ENCODE results near the gene PAIP1. TPM values are rescaled to one million over a fixed set of nuclear protein-coding genes. Genes with fewer than 3 reads are reported as not detected.

PAIP1 gene
- total RNA-seq, 1 donor from 2014 or later: 101 TPM

GRCh38 chr5:43592363-43592762, 35.5 kb upstream of the PAIP1 start:
- FAIRE-seq (no peak), DNase-seq (ENCODE audit: low read depth) (no peak)
- H3K27ac Mint-ChIP-seq (ENCODE audit: unreplicated experiment): no peak overlapping the region

GRCh38 chr5:43590700-43591099, 33.8 kb upstream of the PAIP1 start:
- Histone ChIP-seq H3K27ac (ENCODE audit: low read depth, low read length) (no peak overlapping the region), H3K79me2 (ENCODE audit: insufficient read depth, low read length) (no peaks in the 10 kb centered on the region), H2AFZ (ENCODE audit: low read depth, low read length) (no peak overlapping the region), H3K36me3 (ENCODE audit: insufficient read depth, low read length) (no peaks in the 10 kb centered on the region), H3K4me1 (ENCODE audit: insufficient read depth, low read length) (no peaks in the 10 kb centered on the region), H4K20me1 (ENCODE audit: insufficient read depth, low read length) (no peaks in the 10 kb centered on the region), H3K9ac (ENCODE audit: low read length) (no peak overlapping the region), H3K27me3 (ENCODE audit: insufficient read depth, low read length) (no peaks in the 10 kb centered on the region), H3K4me3 (ENCODE audit: insufficient read depth, low read depth, low read length) (no peak overlapping the region), H3K9me3 (ENCODE audit: insufficient read depth, low read depth, low read length) (no peaks in the 10 kb centered on the region), H3K4me2 (ENCODE audit: low read length) (no peak overlapping the region)
- DNase-seq (ENCODE audit: low read depth) (no peak), FAIRE-seq (no peak)
- Mint-ChIP-seq H3K4me3 (ENCODE audit: unreplicated experiment) (no peak overlapping the region), H3K4me1 (ENCODE audit: low read depth, unreplicated experiment) (no peaks in the 10 kb centered on the region), H3K36me3 (ENCODE audit: low read depth, unreplicated experiment) (peaks cover 2% of the 10 kb centered on the region), H3K27me3 (ENCODE audit: low read depth, unreplicated experiment) (no peaks in the 10 kb centered on the region), H3K9me3 (ENCODE audit: unreplicated experiment) (no peaks in the 10 kb centered on the region), H3K27ac (ENCODE audit: unreplicated experiment) (no peak overlapping the region)
- TF ChIP-seq EZH2 (IDR thresholded peaks at IDR 0.05; ENCODE audit: insufficient read depth, low read length): no peak
- TF ChIP-seq, protein P1, sequence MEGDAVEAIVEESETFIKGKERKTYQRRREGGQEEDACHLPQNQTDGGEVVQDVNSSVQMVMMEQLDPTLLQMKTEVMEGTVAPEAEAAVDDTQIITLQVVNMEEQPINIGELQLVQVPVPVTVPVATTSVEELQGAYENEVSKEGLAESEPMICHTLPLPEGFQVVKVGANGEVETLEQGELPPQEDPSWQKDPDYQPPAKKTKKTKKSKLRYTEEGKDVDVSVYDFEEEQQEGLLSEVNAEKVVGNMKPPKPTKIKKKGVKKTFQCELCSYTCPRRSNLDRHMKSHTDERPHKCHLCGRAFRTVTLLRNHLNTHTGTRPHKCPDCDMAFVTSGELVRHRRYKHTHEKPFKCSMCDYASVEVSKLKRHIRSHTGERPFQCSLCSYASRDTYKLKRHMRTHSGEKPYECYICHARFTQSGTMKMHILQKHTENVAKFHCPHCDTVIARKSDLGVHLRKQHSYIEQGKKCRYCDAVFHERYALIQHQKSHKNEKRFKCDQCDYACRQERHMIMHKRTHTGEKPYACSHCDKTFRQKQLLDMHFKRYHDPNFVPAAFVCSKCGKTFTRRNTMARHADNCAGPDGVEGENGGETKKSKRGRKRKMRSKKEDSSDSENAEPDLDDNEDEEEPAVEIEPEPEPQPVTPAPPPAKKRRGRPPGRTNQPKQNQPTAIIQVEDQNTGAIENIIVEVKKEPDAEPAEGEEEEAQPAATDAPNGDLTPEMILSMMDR (IDR thresholded peaks at IDR 0.05; ENCODE audit: insufficient read depth, low read depth, low read length): no peak

More at GRCh38 chr5:43592363-43592762, 35.5 kb upstream of the PAIP1 start:
- Mint-ChIP-seq H3K9me3 (ENCODE audit: unreplicated experiment) (no peaks in the 10 kb centered on the region), H3K4me3 (ENCODE audit: unreplicated experiment) (no peak overlapping the region), H3K4me1 (ENCODE audit: low read depth, unreplicated experiment) (no peaks in the 10 kb centered on the region), H3K36me3 (ENCODE audit: low read depth, unreplicated experiment) (peaks cover 2% of the 10 kb centered on the region), H3K27me3 (ENCODE audit: low read depth, unreplicated experiment) (no peaks in the 10 kb centered on the region)
- Histone ChIP-seq H3K4me3 (ENCODE audit: insufficient read depth, low read depth, low read length) (no peak overlapping the region), H3K4me1 (ENCODE audit: insufficient read depth, low read length) (no peaks in the 10 kb centered on the region), H3K9ac (ENCODE audit: low read length) (no peak overlapping the region), H2AFZ (ENCODE audit: low read depth, low read length) (no peak overlapping the region), H3K4me2 (ENCODE audit: low read length) (no peak overlapping the region), H3K79me2 (ENCODE audit: insufficient read depth, low read length) (no peaks in the 10 kb centered on the region), H3K9me3 (ENCODE audit: insufficient read depth, low read depth, low read length) (no peaks in the 10 kb centered on the region), H3K27ac (ENCODE audit: low read depth, low read length) (no peak overlapping the region), H3K27me3 (ENCODE audit: insufficient read depth, low read length) (no peaks in the 10 kb centered on the region), H4K20me1 (ENCODE audit: insufficient read depth, low read length) (no peaks in the 10 kb centered on the region), H3K36me3 (ENCODE audit: insufficient read depth, low read length) (no peaks in the 10 kb centered on the region)
- TF ChIP-seq EZH2 (IDR thresholded peaks at IDR 0.05; ENCODE audit: insufficient read depth, low read length): no peak
- TF ChIP-seq, protein P1 (IDR thresholded peaks at IDR 0.05; ENCODE audit: insufficient read depth, low read depth, low read length): no peak

DNA sequence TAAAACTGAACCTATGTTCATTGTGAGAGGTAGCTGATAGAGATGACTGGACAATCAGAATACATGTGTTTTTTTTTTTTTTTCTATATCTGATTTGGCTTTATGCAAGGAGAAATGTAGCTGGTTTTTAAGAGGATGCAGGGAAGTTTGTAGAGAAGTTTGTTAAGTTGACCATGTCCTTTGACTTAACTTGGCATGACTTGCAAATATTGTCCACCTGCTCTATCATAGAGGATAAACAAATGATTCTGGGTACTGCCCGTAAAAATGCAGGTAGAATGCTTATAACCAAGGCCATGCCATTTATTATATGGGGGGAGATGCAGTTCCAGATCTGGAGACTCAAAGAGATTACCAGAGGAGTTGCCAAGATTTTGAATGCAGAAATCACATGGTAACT, 32.4 kb upstream of the PAIP1 start:
- H3K27ac Mint-ChIP-seq (ENCODE audit: unreplicated experiment): no peak overlapping the region

More for the DNA sequence above, 32.4 kb upstream of the PAIP1 start:
- Histone ChIP-seq H4K20me1 (ENCODE audit: insufficient read depth, low read length) (no peaks in the 10 kb centered on the region), H3K79me2 (ENCODE audit: insufficient read depth, low read length) (no peaks in the 10 kb centered on the region), H3K4me2 (ENCODE audit: low read length) (no peak overlapping the region), H3K27me3 (ENCODE audit: insufficient read depth, low read length) (no peaks in the 10 kb centered on the region), H3K27ac (ENCODE audit: low read depth, low read length) (no peak overlapping the region), H3K9ac (ENCODE audit: low read length) (no peak overlapping the region), H3K9me3 (ENCODE audit: insufficient read depth, low read depth, low read length) (no peaks in the 10 kb centered on the region), H2AFZ (ENCODE audit: low read depth, low read length) (no peak overlapping the region), H3K4me3 (ENCODE audit: insufficient read depth, low read depth, low read length) (no peak overlapping the region), H3K36me3 (ENCODE audit: insufficient read depth, low read length) (no peaks in the 10 kb centered on the region), H3K4me1 (ENCODE audit: insufficient read depth, low read length) (no peaks in the 10 kb centered on the region)
- no peak for FAIRE-seq
- Mint-ChIP-seq H3K36me3 (ENCODE audit: low read depth, unreplicated experiment) (peaks cover 2% of the 10 kb centered on the region), H3K4me1 (ENCODE audit: low read depth, unreplicated experiment) (no peaks in the 10 kb centered on the region), H3K27me3 (ENCODE audit: low read depth, unreplicated experiment) (no peaks in the 10 kb centered on the region), H3K4me3 (ENCODE audit: unreplicated experiment) (no peak overlapping the region), H3K9me3 (ENCODE audit: unreplicated experiment) (no peaks in the 10 kb centered on the region)
- no peak for DNase-seq (ENCODE audit: low read depth)
- TF ChIP-seq EZH2 (IDR thresholded peaks at IDR 0.05; ENCODE audit: insufficient read depth, low read length): no peak
- TF ChIP-seq, protein P1 (IDR thresholded peaks at IDR 0.05; ENCODE audit: insufficient read depth, low read depth, low read length): no peak

All from astrocyte (in vitro differentiated cells and primary cell).